Thyroid gland (tissue), 4 donors: ENCODE measurements around the gene SYT15. TPM values are rescaled to one million over a fixed set of nuclear protein-coding genes. Genes with fewer than 3 reads are reported as not detected.
A peak's percentile ranks its signal among the peaks of the same experiment; 100 is the strongest.

Experiments
- DNase-seq, 2 donors: peaks; one replicate each; pipeline ENCODE4 v3.0.0-alpha.2; 2019
- H3K27ac ChIP-seq, 3 donors: fragments of 200-600 bp; sonication (generic); 1 replicate in 2 of 3; 2 replicates in 1 of 3; pipeline ENCODE4 v1.5.1; 2016 to 2019; ENCODE audit warnings: mild to moderate bottlenecking in 1 of 3, moderate library complexity in 1 of 3
- H3K27me3 ChIP-seq: fragments of 200-600 bp; sonication (generic); one replicate; pipeline ENCODE4 v1.5.1; 2019
- H3K36me3 ChIP-seq, 2 donors: fragments of 200-600 bp; sonication (generic); one replicate each; pipeline ENCODE4 v1.5.1; 2016 to 2019
- H3K4me1 ChIP-seq, 2 donors: fragments of 200-600 bp; sonication (generic); one replicate each; pipeline ENCODE4 v1.5.1; 2017 to 2019
- H3K4me3 ChIP-seq, 3 donors: fragments of 200-600 bp; sonication (generic); replicated peaks in 1 of 3; 1 replicate in 2 of 3; 2 replicates in 1 of 3; pipeline ENCODE4 v1.5.1; 2016; ENCODE audit warnings: mild to moderate bottlenecking in 1 of 3
- H3K9me3 ChIP-seq: fragments of 200-600 bp; sonication (generic); one replicate; pipeline ENCODE4 v1.5.1; 2017
- POLR2A ChIP-seq, 2 donors: fragments of 450-650 bp; IDR thresholded peaks; one replicate each; pipeline ENCODE4 v1.6.1; 2017; ENCODE audit warnings: antibody characterized with exemption in 2 of 2, mild to moderate bottlenecking in 2 of 2, moderate library complexity in 1 of 2
- WGBS, 2 donors: methylation state at CpG; one replicate each; pipeline ENCODE4 v1.1.5; 2017; 5-methylcytosine and 5-hydroxymethylcytosine counted together
- intact Hi-C: fragments of 100-400 bp; cut with DNase I; formaldehyde crosslinking; loops from one replicate; pipeline ENCODE4 v1.15.1; 2023
- total RNA-seq, 4 donors: library from RNA; depleted of rRNA; stranded (reverse); fragments of >200 nt; gene quantifications; one replicate each; pipeline ENCODE4 v1.2.3, GENCODE V29; 2016
- TF ChIP-seq, protein P1 (sequence below), 6 experiments: fragments of 200-600 bp in 3 of 6; fragments of 450-650 bp in 3 of 6; sonication (generic) in 3 of 6; IDR thresholded peaks; one replicate each; pipeline ENCODE4 v1.5.1; 2016 to 2019; ENCODE audit warnings: antibody characterized with exemption in 6 of 6, mild to moderate bottlenecking in 2 of 6, inconsistent platforms in 1 of 6, moderate library complexity in 1 of 6

Gene SYT15
- total RNA-seq, 4 donors from 2014 or later = 1.9 to 5.0 (median 3.1) TPM

- H3K4me1 ChIP-seq = peaks cover 0 to 7% of the 10 kb centered on the region in 2 donors
- WGBS, 2 donors = 70 to 76% methylated on average over 11 of the region's 11 CpGs
- no peak overlapping the region for H3K4me3 ChIP-seq
- intact Hi-C loops = no loop called here
- no peaks in the 10 kb centered on the region for H3K9me3 ChIP-seq
- TF ChIP-seq POLR2A (IDR thresholded peaks at IDR 0.05) = no peak
- DNase-seq = peak in 1 of 2 donors; percentile 1
- H3K27me3 ChIP-seq = no peaks in the 10 kb centered on the region
- no peaks in the 10 kb centered on the region for H3K36me3 ChIP-seq
- no peak overlapping the region for H3K27ac ChIP-seq
These were observed 31.1 kb upstream of the SYT15 start for GRCh38 chr10:46547541-46548497.

- peak in 1 of 2 donors; percentile 1 for DNase-seq
- TF ChIP-seq, protein P1, sequence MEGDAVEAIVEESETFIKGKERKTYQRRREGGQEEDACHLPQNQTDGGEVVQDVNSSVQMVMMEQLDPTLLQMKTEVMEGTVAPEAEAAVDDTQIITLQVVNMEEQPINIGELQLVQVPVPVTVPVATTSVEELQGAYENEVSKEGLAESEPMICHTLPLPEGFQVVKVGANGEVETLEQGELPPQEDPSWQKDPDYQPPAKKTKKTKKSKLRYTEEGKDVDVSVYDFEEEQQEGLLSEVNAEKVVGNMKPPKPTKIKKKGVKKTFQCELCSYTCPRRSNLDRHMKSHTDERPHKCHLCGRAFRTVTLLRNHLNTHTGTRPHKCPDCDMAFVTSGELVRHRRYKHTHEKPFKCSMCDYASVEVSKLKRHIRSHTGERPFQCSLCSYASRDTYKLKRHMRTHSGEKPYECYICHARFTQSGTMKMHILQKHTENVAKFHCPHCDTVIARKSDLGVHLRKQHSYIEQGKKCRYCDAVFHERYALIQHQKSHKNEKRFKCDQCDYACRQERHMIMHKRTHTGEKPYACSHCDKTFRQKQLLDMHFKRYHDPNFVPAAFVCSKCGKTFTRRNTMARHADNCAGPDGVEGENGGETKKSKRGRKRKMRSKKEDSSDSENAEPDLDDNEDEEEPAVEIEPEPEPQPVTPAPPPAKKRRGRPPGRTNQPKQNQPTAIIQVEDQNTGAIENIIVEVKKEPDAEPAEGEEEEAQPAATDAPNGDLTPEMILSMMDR (IDR thresholded peaks at IDR 0.05) = no peak
- TF ChIP-seq POLR2A (IDR thresholded peaks at IDR 0.05) = no peak
- Histone ChIP-seq H3K27me3 (no peaks in the 10 kb centered on the region), H3K4me1 (peaks cover 0 to 7% of the 10 kb centered on the region in 2 donors), H3K9me3 (no peaks in the 10 kb centered on the region), H3K4me3 (no peak overlapping the region), H3K27ac (no peak overlapping the region), H3K36me3 (no peaks in the 10 kb centered on the region)
- 81 to 86% methylated on average over 7 of the region's 7 CpGs for WGBS, 2 donors
- intact Hi-C loops = no loop called here
These were observed 30.3 kb upstream of the SYT15 start for GRCh38 chr10:46548498-46549090.

DNA sequence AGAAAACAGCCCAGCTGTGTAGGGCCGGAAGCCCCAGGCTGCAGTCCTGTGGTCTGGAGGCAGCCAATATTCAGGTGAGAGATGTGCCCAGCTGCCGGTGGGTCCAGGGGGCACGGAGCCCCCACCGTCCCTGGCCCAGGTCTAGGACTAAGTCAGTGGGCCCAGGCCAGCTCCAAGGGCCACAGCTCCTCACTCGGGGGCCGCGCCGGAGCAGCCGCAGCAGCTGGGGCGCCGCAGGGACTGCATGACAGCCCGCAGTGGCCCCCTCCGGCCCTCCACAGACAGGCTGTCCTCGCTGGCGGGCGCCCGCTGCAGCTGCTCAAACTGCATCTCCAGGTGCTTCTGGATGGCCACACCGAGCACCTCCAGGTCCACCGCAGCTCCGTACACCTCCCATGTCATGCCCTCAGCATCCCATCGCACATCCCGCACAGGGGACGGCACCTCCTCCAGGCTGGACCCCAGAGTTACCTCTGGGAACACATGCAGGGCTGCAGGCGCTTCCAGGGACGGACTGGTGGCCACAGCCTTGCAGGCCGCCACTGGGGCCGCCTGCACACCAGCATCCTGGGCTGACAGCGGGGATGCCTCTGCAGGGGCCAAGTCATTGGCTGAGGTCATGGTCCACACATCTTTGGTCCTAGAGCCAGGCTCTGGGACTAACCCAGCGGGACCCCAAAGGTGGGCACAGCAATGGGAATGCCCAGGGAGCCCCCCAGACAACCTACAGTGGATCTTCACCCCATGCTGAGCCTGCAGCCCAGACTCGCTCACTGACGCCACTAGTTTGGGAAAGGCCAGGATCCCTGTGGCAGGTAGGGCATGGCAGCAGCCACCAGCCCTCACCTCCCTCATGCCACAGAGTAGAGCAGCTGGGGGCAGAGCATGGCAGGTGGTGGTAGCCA, 29.5 kb upstream of the SYT15 start:
- H3K27me3 ChIP-seq = no peaks in the 10 kb centered on the region
- intact Hi-C loops = no loop called here
- WGBS, 2 donors = 89 to 90% methylated on average over 28 to 31 of the region's 31 CpGs
- peaks cover 0 to 7% of the 10 kb centered on the region in 2 donors for H3K4me1 ChIP-seq
- H3K36me3 ChIP-seq = no peaks in the 10 kb centered on the region
- no peaks in the 10 kb centered on the region for H3K9me3 ChIP-seq
- H3K27ac ChIP-seq = no peak overlapping the region
- TF ChIP-seq POLR2A (IDR thresholded peaks at IDR 0.05) = no peak
- TF ChIP-seq, protein P1 (IDR thresholded peaks at IDR 0.05) = no peak
- DNase-seq = peak in 1 of 2 donors; percentile 7
- H3K4me3 ChIP-seq = no peak overlapping the region

GRCh38 chr10:46550076-46550790, 28.7 kb upstream of the SYT15 start:
- peaks cover 0 to 8% of the 10 kb centered on the region in 2 donors for H3K4me1 ChIP-seq
- no peaks in the 10 kb centered on the region for H3K27me3 ChIP-seq
- 88 to 91% methylated on average over 16 to 20 of the region's 20 CpGs for WGBS, 2 donors
- no peaks in the 10 kb centered on the region for H3K36me3 ChIP-seq
- TF ChIP-seq, protein P1 (IDR thresholded peaks at IDR 0.05) = no peak
- no peak for TF ChIP-seq POLR2A (IDR thresholded peaks at IDR 0.05)
- intact Hi-C loops = no loop called here
- H3K4me3 ChIP-seq = no peak overlapping the region
- no peaks in the 10 kb centered on the region for H3K9me3 ChIP-seq
- DNase-seq = peak in 1 of 2 donors; percentile 3
- no peak overlapping the region for H3K27ac ChIP-seq
